ENCODE results near the gene NAA25. TPM values are rescaled to one million over a fixed set of nuclear protein-coding genes. Genes with fewer than 3 reads are reported as not detected.

NAA25 gene
- total and polyA plus RNA-seq, 2 donors (not counting 3 experiments of a cell fraction or from before 2014, with no cell fraction given) = 5.3 to 25.5 TPM

DNA sequence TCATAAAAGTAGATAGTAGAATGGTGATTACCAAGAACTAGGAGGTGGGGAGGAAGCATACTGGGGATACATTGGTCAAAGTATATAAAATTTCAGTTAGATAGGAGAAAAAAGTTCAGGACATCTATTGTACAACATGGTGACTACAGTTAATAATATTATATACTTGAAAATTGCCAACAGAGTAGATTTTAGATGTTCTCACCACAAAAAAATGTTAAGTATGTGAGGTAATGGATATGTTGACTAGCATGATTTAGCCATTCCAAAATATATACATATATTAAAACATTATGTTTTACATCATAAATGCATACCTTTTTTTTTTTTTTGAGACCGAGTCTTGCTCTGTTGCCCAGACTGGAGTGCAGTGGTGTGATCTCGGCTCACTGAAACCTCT, 126.6 kb downstream of the NAA25 start:
- no peak overlapping the region for H2AFZ ChIP-seq (ENCODE audit: low read depth, low read length)
- DNase-seq (ENCODE audit: low read depth, low spot score) (no peak), FAIRE-seq (no peak)
- H3K79me2 ChIP-seq (ENCODE audit: control insufficient read depth, insufficient read depth, low read length) = no peaks in the 10 kb centered on the region
- H3K4me2 ChIP-seq (ENCODE audit: insufficient read depth, low read length) = no peak overlapping the region
- dilution Hi-C loops (cut with MboI; ENCODE audit: extremely low pct_ligation_motif_present, low sequenced_read_pairs) (no loop called here), intact Hi-C loops (cut with micrococcal nuclease) (no loop called here)
- BruUV-seq (replicated peaks) = no TSS peak
- H3K9me1 ChIP-seq (replicated peaks; ENCODE audit: control insufficient read depth, extremely low read depth, insufficient read depth, low read length) = no peaks in the 10 kb centered on the region
- TF ChIP-seq POLR2A (IDR thresholded peaks at IDR 0.05; ENCODE audit: low read depth, low read length) = no peak
- ChIA-PET CTCF (no interaction called here), POLR2A (no interaction called here)
- no peaks in the 10 kb centered on the region for H3K36me3 ChIP-seq (ENCODE audit: control insufficient read depth in 2 of 2, extremely low read depth in 1 of 2, insufficient read depth in 2 of 2, low read length in 2 of 2)
- H3K4me3 ChIP-seq (replicated peaks in 1 of 3; ENCODE audit: insufficient read depth in 1 of 3, low read depth in 1 of 3, low read length in 3 of 3) = no peak overlapping the region
- no peaks in the 10 kb centered on the region for H4K20me1 ChIP-seq (replicated peaks; ENCODE audit: control insufficient read depth, extremely low read depth, insufficient read depth, low read length)
- H3K9me3 ChIP-seq (replicated peaks; ENCODE audit: control insufficient read depth, insufficient read depth, low read length) = no peaks in the 10 kb centered on the region
- no peak overlapping the region for H3K9ac ChIP-seq (replicated peaks; ENCODE audit: extremely low read depth, insufficient read depth, low read length)
- H3K4me1 ChIP-seq (ENCODE audit: control insufficient read depth, extremely low read depth, insufficient read depth, low read length) = no peaks in the 10 kb centered on the region
- H3K27ac ChIP-seq (ENCODE audit: insufficient read depth, low read depth, low read length) = no peak overlapping the region
- no peaks in the 10 kb centered on the region for H3K27me3 ChIP-seq (ENCODE audit: control insufficient read depth in 2 of 2, insufficient read depth in 2 of 2, low read length in 2 of 2)

- Histone ChIP-seq H3K79me2 (ENCODE audit: control insufficient read depth, insufficient read depth, low read length) (no peaks in the 10 kb centered on the region), H3K27me3 (ENCODE audit: control insufficient read depth in 2 of 2, insufficient read depth in 2 of 2, low read length in 2 of 2) (no peaks in the 10 kb centered on the region), H3K36me3 (ENCODE audit: control insufficient read depth in 2 of 2, extremely low read depth in 1 of 2, insufficient read depth in 2 of 2, low read length in 2 of 2) (no peaks in the 10 kb centered on the region), H4K20me1 (replicated peaks; ENCODE audit: control insufficient read depth, extremely low read depth, insufficient read depth, low read length) (no peaks in the 10 kb centered on the region), H3K4me2 (ENCODE audit: insufficient read depth, low read length) (no peak overlapping the region), H2AFZ (ENCODE audit: low read depth, low read length) (no peak overlapping the region), H3K4me1 (ENCODE audit: control insufficient read depth, extremely low read depth, insufficient read depth, low read length) (no peaks in the 10 kb centered on the region), H3K9ac (replicated peaks; ENCODE audit: extremely low read depth, insufficient read depth, low read length) (no peak overlapping the region), H3K27ac (ENCODE audit: insufficient read depth, low read depth, low read length) (no peak overlapping the region), H3K4me3 (replicated peaks in 1 of 3; ENCODE audit: insufficient read depth in 1 of 3, low read depth in 1 of 3, low read length in 3 of 3) (no peak overlapping the region), H3K9me3 (replicated peaks; ENCODE audit: control insufficient read depth, insufficient read depth, low read length) (no peaks in the 10 kb centered on the region), H3K9me1 (replicated peaks; ENCODE audit: control insufficient read depth, extremely low read depth, insufficient read depth, low read length) (no peaks in the 10 kb centered on the region)
- no TSS peak for BruUV-seq (replicated peaks)
- FAIRE-seq (no peak), DNase-seq (ENCODE audit: low read depth, low spot score) (no peak)
- ChIA-PET POLR2A (no interaction called here), CTCF (no interaction called here)
- dilution Hi-C loops (cut with MboI; ENCODE audit: extremely low pct_ligation_motif_present, low sequenced_read_pairs) = no loop called here
- intact Hi-C loops (cut with micrococcal nuclease) = no loop called here
- TF ChIP-seq FOS (IDR thresholded peaks at IDR 0.05; ENCODE audit: borderline replicate concordance, insufficient read depth, low read length) (no peak), POLR2AphosphoS5 (IDR thresholded peaks at IDR 0.05; ENCODE audit: insufficient read depth, low read depth, low read length) (no peak), MYC (IDR thresholded peaks at IDR 0.05; ENCODE audit: low read depth, low read length) (no peak), MAX (IDR thresholded peaks at IDR 0.05; ENCODE audit: insufficient read depth, insufficient read length) (no peak), GATA2 (IDR thresholded peaks at IDR 0.05; ENCODE audit: insufficient read depth, insufficient read length, low read depth, low read length) (no peak), POLR2A (IDR thresholded peaks at IDR 0.05; ENCODE audit: low read depth, low read length) (no peak), EZH2 (IDR thresholded peaks at IDR 0.05; ENCODE audit: borderline replicate concordance, low read depth, low read length, severe bottlenecking) (no peak), JUN (IDR thresholded peaks at IDR 0.05; ENCODE audit: borderline replicate concordance, insufficient read depth, insufficient read length, low read depth) (no peak)
- TF ChIP-seq, protein P1, sequence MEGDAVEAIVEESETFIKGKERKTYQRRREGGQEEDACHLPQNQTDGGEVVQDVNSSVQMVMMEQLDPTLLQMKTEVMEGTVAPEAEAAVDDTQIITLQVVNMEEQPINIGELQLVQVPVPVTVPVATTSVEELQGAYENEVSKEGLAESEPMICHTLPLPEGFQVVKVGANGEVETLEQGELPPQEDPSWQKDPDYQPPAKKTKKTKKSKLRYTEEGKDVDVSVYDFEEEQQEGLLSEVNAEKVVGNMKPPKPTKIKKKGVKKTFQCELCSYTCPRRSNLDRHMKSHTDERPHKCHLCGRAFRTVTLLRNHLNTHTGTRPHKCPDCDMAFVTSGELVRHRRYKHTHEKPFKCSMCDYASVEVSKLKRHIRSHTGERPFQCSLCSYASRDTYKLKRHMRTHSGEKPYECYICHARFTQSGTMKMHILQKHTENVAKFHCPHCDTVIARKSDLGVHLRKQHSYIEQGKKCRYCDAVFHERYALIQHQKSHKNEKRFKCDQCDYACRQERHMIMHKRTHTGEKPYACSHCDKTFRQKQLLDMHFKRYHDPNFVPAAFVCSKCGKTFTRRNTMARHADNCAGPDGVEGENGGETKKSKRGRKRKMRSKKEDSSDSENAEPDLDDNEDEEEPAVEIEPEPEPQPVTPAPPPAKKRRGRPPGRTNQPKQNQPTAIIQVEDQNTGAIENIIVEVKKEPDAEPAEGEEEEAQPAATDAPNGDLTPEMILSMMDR (IDR thresholded peaks at IDR 0.05; ENCODE audit: extremely low read depth in 1 of 2, insufficient read depth in 1 of 2, low read depth in 1 of 2, low read length in 2 of 2) = no peak
These were observed 128.0 kb downstream of the NAA25 start for GRCh38 chr12:111980598-111980997.

Data from endothelial cell of umbilical vein (primary cell).